ENCODE data around the gene TNXB.
"Not testable (repeated sequence)": the region's sequence is repeated elsewhere in the genome, so short reads cannot be mapped to it uniquely, and the experiment has no call there.

The TNXB gene

DNA sequence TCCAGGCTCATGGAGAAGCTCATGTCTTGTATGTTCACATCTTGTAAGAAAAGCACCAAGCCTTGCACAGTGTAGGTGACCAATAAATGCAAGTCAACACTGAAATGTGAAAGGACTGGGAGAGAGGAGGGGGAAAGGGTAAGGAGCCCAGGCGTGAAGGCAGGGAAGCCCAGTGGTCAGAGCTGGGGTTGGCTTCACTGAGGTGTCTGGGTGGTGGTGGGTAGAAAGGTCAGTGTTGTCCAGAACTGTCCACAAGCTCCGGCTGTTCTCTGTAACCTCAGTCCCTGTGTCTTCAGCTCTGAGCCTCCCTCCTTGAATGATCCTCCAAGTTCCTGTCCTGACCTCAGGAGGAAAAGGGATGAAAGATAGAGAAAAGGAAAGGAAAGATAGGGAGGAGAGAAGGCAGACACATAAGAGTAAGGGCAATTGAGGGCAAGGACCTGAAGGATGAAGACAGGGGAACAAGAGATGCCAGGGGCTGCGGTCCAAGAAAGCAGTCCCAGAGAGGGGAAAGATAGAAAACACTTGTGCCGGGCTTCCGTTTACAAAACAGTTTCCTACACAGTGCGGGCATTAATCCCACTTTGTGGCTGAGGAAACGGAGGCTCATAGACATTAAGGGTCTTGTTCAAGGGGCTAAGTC lies 2.4 kb upstream of the TNXB start:
- DNase-seq (ENCODE audit: low read depth in 3 of 3) = no peak

DNA sequence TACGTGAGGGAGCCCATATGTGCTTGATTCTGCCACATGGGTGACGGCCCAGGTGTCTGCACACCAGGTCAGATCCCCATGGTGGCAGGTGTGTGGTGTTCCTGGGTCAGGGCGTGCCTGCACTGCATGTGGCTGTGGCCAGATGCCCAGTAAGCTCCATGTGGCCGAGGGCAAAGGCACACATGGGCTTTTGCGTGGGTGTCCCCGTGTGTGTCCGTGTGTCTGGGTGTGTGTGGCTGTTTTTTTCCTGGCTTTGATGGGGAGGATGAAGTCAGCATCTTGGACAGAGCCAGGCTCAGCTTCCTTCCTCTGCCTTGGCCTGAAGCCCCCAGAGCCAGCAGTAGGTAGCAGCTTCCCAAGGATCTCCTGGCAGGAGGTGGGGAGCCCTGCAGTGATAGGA lies 1.5 kb upstream of the TNXB start:
- no peak for DNase-seq (ENCODE audit: low read depth in 3 of 3)

DNA sequence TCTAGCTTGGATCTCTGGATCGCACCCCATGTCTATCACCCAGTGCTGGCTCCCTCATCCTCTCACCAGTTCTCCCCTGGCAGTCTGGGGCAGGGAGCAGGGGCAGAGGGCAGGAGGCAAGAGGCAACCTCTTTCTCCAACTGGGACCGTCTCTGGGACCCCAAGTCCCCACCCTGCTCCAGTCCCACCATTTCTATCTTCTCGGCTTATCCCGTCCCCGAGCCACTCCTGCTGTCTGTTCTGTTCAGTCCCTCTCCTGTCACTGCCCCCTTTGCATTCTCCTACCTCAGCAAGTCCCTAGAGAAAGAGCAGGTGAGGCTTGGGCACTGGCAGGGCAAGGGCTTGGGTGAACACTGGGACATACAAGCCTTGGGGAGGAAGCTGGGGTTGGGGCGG lies 625 bp upstream of the TNXB start:
- no peak for DNase-seq (ENCODE audit: low read depth in 3 of 3)

GRCh38 chr6:32108727-32109113 lies 418 bp downstream of the TNXB start:
- DNase-seq (ENCODE audit: low read depth in 3 of 3) = no peak

GRCh38 chr6:32108094-32108627 lies 977 bp downstream of the TNXB start:
- no peak for DNase-seq (ENCODE audit: low read depth in 3 of 3)

DNA sequence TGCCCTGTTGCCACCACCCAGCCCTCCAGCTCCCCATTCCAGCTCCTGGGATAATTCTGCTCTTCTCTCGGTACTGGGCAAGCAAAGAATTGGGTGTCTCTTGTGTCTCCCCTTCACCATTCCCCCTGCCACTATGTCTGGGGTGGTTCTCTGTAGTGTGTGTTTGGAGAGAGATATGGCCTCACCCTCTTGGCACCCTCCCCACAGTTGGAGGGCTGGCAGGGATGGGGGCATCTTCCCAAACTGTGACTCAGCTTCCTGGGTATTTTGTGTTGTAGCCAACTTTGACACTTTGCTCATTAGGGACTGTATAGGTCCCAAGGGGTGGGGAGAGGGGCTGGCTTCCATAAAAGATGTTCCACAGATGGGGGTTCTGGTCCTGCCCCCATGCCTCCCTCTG lies 1.7 kb downstream of the TNXB start:
- DNase-seq (ENCODE audit: low read depth in 3 of 3) = no peak

DNA sequence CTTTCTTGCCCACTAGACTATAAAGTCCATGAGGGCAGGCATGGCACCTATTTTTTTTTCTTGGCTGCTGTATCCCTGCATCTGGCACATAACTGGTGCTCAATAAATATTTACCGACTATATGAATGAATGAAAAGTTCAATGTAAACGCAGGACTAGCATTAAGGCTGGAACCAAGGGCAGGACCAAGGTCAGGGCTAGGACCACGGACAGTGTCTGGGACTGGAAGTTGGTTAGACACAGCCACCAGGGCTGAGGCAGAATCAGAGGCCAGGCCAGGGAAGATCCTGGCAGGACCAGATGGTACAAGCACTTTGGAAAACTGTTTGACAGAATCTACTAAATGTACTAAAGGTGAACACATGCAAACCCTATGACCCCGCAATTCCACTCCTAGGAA lies 3.7 kb downstream of the TNXB start:
- no peak for DNase-seq (ENCODE audit: low read depth in 3 of 3)

GRCh38 chr6:32102255-32102654 lies 6.9 kb downstream of the TNXB start:
- DNase-seq (ENCODE audit: low read depth in 3 of 3) = no peak

DNA sequence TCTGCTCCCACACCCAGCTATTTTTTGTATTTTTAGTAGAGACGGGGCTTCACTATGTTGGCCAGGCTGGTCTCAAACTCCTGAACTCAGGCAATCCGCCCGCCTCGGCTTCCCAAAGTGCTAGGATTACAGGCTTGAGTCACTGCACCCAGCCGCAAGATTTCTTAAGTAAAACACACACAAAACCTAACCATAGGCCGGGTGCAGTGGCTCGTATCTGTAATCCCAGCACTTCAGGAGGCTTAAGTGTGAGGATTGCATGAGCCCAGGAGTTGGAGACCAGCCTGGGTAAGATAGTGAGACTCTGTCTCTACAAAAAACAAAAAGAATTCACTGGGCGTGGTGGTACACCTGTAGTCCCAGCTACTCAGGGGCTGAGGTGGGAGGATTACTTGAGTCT lies 8.9 kb downstream of the TNXB start:
- DNase-seq (ENCODE audit: low read depth in 3 of 3) = not testable (repeated sequence)

- DNase-seq (ENCODE audit: low read depth in 3 of 3) = no peak
Measured at GRCh38 chr6:32097364-32097763, 11.8 kb downstream of the TNXB start.

GRCh38 chr6:32096394-32097258 lies 12.5 kb downstream of the TNXB start:
- DNase-seq (ENCODE audit: low read depth in 3 of 3) = no peak

GRCh38 chr6:32096087-32096393 lies 13.1 kb downstream of the TNXB start:
- no peak for DNase-seq (ENCODE audit: low read depth in 3 of 3)

- no peak for DNase-seq (ENCODE audit: low read depth in 3 of 3)
Measured at GRCh38 chr6:32095338-32096086, 13.6 kb downstream of the TNXB start.

GRCh38 chr6:32092760-32093497 lies 16.2 kb downstream of the TNXB start:
- DNase-seq (ENCODE audit: low read depth in 3 of 3) = no peak

GRCh38 chr6:32089082-32089828 lies 19.9 kb downstream of the TNXB start:
- no peak for DNase-seq (ENCODE audit: low read depth in 3 of 3)

DNA sequence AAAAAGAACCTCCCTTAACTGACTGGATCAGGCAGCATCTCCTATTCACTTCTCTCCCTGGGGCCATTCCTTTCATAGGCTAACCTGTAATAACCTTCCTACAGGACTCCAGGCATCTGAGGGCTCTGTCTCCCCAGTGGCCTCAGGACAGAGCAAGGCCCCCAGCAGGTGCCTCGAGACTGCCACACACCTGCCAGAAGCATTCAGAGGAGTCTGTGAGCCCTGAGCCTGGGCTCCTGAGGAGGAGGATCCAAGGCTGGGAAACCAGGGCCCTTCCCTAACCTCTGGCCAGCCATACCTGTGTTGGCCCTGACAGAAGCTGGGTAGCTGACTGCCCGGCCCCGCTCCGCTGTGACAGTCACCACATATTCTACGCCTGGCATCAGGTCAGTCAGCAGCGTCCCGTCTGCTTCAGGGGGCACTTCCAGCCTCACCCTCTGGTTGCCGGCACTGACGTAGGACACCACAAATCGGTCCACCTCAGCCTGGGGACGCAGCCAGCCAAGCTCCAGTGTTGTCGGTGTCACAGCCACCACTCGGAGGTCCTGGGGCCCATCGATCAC lies 20.6 kb downstream of the TNXB start:
- no peak for DNase-seq (ENCODE audit: low read depth in 3 of 3)

DNA sequence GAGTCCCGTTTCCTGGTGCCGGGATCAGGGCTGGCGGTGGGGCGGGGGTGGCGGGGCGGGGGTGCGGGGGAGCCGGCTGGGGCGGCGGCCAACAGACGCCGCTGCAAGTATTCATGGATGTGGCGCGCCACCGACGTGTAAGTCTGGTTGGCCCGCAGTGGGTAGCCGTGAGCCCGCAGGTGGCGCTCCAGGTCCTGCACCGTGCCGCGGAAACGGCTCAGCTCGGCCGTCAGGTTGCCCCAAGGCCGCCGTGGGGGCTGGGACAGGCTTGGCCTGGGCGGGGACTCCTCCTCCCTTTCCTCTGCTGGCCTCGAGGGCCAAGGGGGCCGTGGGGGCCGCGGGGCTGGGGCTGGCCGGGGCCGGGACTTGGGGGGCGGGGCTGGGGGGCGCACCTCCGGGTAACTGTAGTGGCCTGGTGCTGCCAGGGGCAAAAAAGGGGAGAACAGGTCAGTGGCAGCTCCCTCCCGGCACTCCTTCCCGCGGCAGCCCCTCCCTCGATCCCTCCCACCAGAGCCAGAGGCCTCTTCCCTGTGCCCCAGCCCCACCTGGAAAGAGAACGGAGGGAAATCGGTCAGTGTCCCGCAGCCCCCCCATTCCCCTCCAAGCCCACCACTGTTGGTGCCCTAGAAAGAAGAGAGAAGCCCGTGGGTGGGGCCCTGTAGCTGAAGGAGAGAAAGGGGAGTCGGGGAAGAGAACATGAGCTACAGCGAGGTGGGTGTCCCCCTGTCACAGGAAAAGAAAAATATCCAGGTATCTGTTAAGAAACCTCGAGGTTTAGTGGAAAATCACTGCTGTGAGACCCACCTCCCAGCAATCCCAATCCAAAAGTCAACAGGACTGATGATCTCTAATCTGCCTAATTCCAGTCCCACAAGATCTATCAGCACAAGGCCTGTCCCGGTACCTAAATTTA lies 21.3 kb downstream of the TNXB start:
- peak; percentile 38 to 52 (median 47) for DNase-seq (ENCODE audit: low read depth in 3 of 3)

- DNase-seq (ENCODE audit: low read depth in 3 of 3) = no peak
Measured at GRCh38 chr6:32086661-32087573, 22.2 kb downstream of the TNXB start.
